MM.1S (cell line): ENCODE results near the gene ARRDC3.

ENCODE experiments used
- CTCF ChIP-seq: fragments of 300-600 bp; sonication (generic); IDR thresholded peaks from 2 replicates; pipeline ENCODE4 v1.5.1; 2016; ENCODE audit warnings: antibody characterized with exemption, low read length, mixed read lengths
- EZH2 ChIP-seq: fragments of 300-600 bp; sonication (generic); optimal IDR thresholded peaks from 2 replicates; pipeline ENCODE3; 2017; ENCODE audit warnings: low read depth, mild to moderate bottlenecking, antibody characterized with exemption, low read length, mixed read lengths
- EZH2phosphoT487 ChIP-seq: fragments of 300-600 bp; sonication (generic); IDR thresholded peaks from 2 replicates; pipeline ENCODE4 v1.6.1; 2018; ENCODE audit warnings: antibody characterized with exemption, low read length

DNA sequence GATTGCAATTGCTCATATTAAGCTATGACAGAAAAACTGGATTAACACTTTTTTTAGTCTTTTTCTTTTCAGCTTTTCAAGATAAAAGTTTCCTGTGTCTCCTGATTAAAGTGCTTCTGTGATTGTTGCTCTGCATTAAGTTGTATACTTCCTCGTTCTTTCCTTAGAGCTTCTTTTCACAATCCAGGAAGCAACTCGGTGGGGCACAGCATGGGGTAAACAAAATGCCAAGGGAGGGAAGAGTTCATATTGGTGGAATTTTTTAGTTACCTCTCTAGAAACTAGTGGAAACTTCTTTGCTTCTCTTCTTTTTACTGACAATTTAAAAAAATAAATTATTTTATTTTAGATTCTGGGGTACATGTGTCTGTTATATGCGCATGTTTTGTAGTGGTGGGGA is 37.8 kb upstream of the ARRDC3 start:
- no peak for TF ChIP-seq EZH2
- TF ChIP-seq CTCF: no peak
- TF ChIP-seq EZH2phosphoT487: no peak
